Activated T-cell treated with anti-CD3 and anti-CD28 coated beads for 24 hours (primary cell): ENCODE results near the gene RAB33B.

Experiments used
- DNase-seq: peaks from one replicate; pipeline ENCODE4 v3.0.0-alpha.2; 2020; ENCODE audit warnings: low read depth

RAB33B gene

DNA sequence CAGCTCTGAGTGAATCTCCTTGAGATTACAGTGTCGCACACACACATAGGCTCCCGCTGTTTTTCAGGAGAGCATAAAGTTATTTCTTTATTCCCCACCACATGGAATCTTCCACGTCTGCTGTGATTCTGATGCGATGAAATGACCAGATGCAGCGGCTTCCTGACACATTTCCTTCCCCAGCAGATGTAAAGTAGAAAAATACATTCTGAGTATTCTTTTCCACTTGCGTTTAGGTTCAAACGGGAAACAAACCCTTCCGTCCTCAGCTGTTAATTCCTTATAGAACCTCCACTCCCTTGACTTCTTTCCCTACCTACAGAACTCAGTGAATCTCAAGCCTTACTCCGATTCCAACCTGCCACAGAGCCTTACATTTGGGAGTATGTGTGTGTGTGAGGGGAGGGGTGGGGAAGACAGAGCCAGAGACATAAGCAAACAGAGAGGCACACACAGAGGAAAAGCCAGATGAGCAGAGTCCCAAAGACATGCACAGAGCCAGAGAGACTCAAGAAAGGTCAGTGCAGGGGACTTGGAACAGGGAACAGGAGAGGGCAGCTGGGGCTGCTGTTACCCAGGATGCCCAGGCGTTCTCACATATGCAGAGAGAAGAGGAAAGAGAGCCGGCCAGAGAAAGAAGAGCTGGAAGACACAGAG is 54.8 kb downstream of the RAB33B start:
- DNase-seq, result no peak

DNA sequence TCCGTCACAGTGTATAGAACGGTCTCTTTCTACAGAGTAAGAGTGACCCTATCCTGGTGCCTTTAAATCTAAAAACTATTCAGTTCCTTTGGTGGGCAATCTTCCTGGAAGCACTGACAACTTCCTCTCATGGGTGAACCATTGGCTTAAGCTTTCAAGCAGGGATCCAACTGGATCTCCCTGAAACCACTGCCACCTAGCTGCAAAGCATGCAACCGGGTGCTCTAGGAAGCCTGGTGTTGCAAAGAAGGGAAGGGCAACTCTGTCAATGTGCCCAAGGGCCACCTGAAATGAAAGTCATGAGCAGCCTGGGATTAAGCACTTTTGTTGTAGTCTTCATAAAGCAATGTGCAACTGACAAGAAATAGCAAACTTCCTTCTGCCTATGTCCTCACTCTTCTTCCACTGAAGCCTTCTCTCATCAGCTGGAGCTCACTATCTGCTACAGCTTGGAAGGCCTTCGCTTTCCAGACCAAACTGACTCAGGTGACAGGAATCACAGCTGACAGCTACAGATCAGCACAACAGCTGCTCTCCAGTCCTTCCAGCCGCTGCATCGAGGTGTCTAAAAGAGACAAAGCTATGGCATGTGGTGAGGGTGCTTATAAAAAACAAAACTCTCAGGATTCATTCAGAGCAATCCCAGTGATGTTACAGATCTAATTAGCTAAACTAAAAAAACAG is 55.9 kb downstream of the RAB33B start:
- DNase-seq, result no peak

DNA sequence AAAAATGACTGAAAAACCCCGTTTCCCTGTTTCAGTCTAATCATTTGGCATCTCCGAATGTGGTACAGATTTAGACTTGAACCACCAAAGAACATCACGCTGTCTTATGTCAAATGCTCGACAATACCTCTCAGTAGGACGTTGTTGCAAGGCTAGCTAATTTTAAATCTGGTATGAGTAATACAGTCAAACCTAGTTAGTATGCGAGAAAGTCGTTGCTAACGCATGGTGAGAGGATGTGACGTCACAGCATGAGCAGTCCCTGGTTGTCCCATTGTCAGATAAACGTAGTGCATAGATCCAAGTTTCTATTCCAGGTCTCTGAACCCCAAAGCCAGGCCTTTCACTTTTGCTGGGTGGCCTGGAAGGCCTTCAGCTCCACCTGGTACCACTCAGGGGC is 57.4 kb downstream of the RAB33B start:
- DNase-seq, result no peak

DNA sequence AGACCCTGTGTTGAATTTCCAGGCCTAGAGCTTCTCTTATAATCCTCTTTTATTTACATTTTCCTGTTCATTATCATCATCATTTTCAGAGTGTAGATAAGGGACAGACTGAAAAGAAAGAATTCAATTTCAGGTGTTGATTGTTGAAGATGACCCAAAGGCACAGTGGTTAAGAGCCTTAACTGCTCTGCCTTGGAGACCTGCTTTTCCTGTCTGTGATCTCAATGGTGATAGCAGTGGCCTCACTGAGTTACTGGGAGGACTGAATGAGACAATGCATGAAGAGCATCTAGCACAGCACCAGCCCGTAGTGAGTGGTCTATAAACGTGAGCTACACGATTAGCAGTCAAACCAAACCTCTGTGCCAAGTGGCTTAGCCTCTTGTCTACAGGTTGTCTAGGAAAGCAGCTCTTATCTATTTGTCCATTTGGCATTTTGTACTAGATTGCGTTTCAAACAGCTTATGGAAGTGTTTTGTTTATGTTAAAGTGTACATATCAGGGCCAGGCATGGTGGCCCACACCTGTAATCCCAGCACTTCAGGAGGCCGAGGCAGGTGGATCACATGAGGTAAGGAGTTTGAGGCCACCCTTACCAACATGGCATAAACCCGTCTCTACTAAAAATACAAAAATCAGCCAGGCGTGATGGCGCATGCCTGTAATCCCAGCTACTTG is 60.6 kb downstream of the RAB33B start:
- no peak for DNase-seq

DNA sequence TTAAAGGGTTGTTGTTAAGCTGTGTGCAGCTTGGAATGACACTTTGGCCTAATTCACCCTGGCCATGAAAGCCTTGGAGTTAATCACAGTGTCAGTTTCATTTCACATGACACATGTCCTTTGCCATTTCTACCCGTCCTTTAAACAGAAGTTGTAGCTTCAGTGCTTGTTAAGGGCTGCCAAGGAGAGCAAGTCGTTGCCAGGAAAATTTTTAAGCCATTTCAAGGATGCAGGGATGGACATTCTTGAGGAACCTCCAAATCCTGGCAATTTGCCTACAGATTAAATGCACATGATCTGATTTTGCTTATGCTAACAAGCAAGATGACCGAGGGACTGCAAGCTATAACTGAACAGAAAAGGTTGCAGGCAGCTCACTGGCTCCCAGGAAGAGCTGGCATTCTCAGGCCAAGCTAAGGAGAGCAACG is 61.6 kb downstream of the RAB33B start:
- no peak for DNase-seq

DNA sequence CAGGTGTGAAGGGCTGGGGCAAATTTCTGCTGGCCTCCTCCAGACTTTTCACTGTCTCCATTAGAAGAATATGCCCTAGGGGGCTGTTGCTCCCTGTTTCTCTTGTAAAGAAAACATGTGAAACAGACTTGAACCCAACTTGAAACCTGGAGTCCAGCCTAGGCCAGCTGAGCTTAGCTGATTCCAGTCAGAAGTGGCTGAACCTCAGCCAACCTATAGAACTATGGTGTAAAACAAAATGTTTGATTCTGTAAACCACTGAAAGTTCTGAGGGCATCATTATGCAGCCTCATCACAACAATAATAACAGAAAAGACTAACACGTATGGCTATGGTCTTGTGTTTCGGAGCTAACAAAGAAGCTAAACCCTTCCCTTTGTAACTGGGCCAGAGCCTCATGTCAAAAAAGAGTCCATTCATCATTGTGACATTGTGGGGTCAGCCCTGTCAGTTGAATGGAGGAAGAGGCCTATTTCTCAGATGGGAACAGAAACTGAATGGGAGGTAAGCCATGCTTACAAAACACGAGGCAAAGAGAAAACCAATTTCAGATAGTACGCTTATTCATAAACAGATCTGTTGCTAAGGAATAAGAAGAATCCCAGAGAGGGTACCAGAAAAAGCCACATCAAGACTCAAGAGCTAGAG is 68.0 kb downstream of the RAB33B start:
- no peak for DNase-seq

DNA sequence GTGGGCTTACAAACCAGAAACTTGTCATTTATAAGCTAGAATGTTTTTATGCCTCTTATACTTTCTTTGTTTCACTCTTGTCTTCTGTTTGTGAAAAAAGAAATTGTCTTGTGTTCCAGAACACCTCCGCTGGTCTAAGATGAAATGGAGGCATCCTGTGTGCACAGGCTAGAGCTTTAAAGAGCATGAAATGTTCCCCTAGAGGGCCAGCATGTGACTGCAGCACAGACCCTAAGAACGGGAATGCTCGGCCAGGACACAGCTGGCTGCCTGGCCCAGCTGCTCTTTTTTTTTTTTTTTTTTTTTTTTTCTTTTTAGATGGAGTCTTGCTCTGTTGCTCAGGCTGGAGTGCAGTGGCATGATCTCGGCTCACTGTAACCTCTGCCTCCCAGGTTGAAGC is 68.5 kb downstream of the RAB33B start:
- DNase-seq, result no peak

DNA sequence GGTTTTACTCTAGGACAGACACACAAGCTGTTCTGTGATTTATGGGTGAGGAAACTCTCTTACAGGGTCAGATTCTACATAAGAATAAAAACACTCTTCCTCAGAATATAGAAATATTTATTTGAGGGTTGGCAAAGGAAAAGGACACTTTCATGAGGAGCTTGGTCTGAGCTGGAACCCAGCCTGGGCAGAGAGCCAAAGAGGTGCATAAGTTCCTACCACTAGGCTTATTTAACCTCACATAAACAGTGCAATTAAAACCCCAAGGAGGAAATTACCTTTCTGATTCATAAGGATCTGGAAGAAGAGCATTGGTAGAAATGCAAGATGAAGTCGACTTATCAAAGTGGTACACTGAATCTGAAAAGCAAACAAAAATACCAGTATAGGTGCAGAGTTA is 69.2 kb downstream of the RAB33B start:
- DNase-seq, result no peak

DNA sequence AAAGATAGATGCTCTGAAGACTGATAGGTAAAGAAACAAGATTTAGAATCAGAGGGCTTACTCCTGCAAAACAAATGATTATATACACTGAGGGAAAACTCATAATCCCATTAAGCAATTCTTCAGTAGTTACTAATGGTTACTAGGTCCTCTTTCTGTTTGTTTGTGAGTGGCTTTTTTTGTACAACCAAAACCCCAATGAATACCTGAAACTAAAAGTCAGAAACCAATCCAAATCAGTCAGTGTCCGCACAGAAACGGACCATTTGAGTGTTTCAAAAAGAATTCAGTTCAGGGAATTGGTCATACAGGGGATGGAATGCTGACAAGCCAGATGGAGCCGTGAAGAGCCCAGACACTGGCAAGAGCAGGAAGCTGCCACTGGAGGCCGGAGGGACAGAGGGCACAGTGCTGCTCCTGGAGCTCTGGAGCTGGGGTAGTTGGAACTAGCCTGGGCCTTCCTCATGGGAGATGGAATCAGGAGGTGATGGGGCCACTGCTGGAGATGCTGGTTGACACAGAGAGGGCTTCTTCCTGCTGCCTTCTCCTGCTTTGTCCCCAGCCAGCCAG is 70.2 kb downstream of the RAB33B start:
- no peak for DNase-seq

DNA sequence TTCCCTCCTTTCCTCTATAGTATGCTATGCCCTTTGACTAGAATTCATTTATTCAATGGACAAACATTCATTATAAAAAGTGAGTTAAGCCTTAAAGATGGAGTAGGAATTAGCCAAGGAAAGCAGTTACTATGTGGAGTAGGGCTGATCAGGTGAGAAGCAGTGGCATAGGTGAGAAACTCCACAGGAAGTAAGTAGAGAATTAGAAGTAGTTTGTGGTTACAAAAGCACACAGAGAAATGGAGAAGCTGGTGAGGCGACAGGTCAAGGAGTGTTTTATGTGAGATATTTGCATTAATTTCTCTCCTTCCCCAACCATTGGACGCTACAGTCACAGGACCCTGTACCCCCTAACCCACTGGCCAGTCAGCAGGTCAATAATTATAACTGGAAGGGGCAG is 71.5 kb downstream of the RAB33B start:
- no peak for DNase-seq
